Measurements from ENCODE around the gene COL6A2. TPM values are rescaled to one million over a fixed set of nuclear protein-coding genes. Genes with fewer than 3 reads are reported as not detected.

The COL6A2 gene
- total RNA-seq, 1 experiment from 2014 or later, result 129 TPM

DNA sequence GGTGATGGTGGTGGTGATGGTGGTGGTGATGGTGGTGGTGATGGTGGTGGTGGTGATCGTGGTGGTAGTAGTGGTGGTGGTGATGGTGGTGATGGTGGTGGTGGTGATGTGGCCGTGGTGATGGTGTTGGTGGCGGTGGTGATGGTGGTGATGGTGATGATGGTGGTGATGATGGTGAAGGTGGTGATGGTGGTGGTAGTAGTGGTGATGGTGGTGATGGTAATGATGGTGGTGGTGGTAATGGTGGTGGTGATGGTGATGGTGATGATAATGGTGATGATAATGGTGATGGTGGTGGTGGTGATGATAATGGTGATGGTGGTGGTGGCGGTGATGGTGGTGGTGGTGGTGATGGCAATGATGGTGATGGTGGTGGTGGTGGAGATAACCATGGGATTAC is 6.8 kb upstream of the COL6A2 start:
- peaks cover 8% of the 10 kb centered on the region for H3K27me3 Mint-ChIP-seq (ENCODE audit: low read depth)

More for the DNA sequence above, 6.8 kb upstream of the COL6A2 start:
- Histone ChIP-seq H3K27ac (ENCODE audit: insufficient read length, low read depth, low read length) (no peak overlapping the region), H3K4me2 (ENCODE audit: insufficient read depth, insufficient read length, low read length) (no peak overlapping the region), H2BK12ac (ENCODE audit: insufficient read length, low read depth, low read length) (no peak overlapping the region), H3K79me1 (ENCODE audit: insufficient read depth, low read depth, low read length, poor library complexity, severe bottlenecking) (no peaks in the 10 kb centered on the region), H3K9ac (ENCODE audit: extremely low read depth, insufficient read length, low read length) (no peak overlapping the region), H3K23ac (ENCODE audit: insufficient read length, low read depth, low read length) (no peak overlapping the region), H3K9me3 (ENCODE audit: control insufficient read depth, low read depth, low read length) (peaks cover 17% of the 10 kb centered on the region), H2BK15ac (ENCODE audit: low read depth, low read length) (no peak overlapping the region), H3K27me3 (ENCODE audit: insufficient read depth, low read length) (no peaks in the 10 kb centered on the region), H3K18ac (ENCODE audit: insufficient read length, low read depth, low read length) (no peak overlapping the region), H4K91ac (ENCODE audit: insufficient read length, low read depth, low read length) (no peak overlapping the region), H2BK120ac (ENCODE audit: low read depth, low read length, poor library complexity, severe bottlenecking) (no peak overlapping the region), H4K8ac (replicated peaks; ENCODE audit: insufficient read length, low read depth, low read length) (no peak overlapping the region), H3K56ac (ENCODE audit: insufficient read length, low read depth, low read length) (no peak overlapping the region), H4K5ac (ENCODE audit: insufficient read length, low read depth, low read length) (no peak overlapping the region), H3K79me2 (ENCODE audit: insufficient read depth, low read length) (no peaks in the 10 kb centered on the region), H2AK5ac (ENCODE audit: insufficient read length, low read length) (no peak overlapping the region), H4K20me1 (ENCODE audit: control insufficient read depth, insufficient read depth, insufficient read length) (no peaks in the 10 kb centered on the region), H2BK20ac (ENCODE audit: low read depth, low read length, poor library complexity, severe bottlenecking) (no peak overlapping the region), H2AFZ (ENCODE audit: low read length) (no peak overlapping the region), H3K4ac (ENCODE audit: low read depth, low read length) (no peak overlapping the region), H2BK5ac (ENCODE audit: insufficient read length, low read length) (no peak overlapping the region), H3K23me2 (ENCODE audit: insufficient read length, low read depth, low read length, poor library complexity, severe bottlenecking) (no peaks in the 10 kb centered on the region), H3T11ph (ENCODE audit: low read length) (no peak overlapping the region), H3K14ac (ENCODE audit: insufficient read depth, low read length) (no peak overlapping the region), H3K4me1 (ENCODE audit: insufficient read depth, low read length) (no peaks in the 10 kb centered on the region)
- Mint-ChIP-seq H3K36me3 (ENCODE audit: insufficient read depth in 1 of 3, low read depth in 3 of 3) (peaks cover 16 to 20% (median 18%) of the 10 kb centered on the region in 3 experiments), H3K27ac (no peak overlapping the region; a peak in 1 of 7 replicates), H3K4me3 (no peak overlapping the region), H3K4me1 (peaks cover 0 to 2% of the 10 kb centered on the region in 2 experiments; a peak in 1 of 4 replicates), H3K9me3 (peaks cover 47 to 65% of the 10 kb centered on the region in 2 experiments)
- DNase-seq, result no peak
- TF ChIP-seq, protein P1, sequence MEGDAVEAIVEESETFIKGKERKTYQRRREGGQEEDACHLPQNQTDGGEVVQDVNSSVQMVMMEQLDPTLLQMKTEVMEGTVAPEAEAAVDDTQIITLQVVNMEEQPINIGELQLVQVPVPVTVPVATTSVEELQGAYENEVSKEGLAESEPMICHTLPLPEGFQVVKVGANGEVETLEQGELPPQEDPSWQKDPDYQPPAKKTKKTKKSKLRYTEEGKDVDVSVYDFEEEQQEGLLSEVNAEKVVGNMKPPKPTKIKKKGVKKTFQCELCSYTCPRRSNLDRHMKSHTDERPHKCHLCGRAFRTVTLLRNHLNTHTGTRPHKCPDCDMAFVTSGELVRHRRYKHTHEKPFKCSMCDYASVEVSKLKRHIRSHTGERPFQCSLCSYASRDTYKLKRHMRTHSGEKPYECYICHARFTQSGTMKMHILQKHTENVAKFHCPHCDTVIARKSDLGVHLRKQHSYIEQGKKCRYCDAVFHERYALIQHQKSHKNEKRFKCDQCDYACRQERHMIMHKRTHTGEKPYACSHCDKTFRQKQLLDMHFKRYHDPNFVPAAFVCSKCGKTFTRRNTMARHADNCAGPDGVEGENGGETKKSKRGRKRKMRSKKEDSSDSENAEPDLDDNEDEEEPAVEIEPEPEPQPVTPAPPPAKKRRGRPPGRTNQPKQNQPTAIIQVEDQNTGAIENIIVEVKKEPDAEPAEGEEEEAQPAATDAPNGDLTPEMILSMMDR (conservative IDR thresholded peaks at IDR 0.05), result no peak
- no CpG with 5 or more reads among the region's 4 CpGs for WGBS (ENCODE audit: extremely low coverage, insufficient read length, low lambda C conversion rate)

Data from H9 (cell line).